NCI-H2171 (cell line): ENCODE measurements around the gene NBPF1.
"Not testable (repeated sequence)": the region's sequence is repeated elsewhere in the genome, so short reads cannot be mapped to it uniquely, and the experiment has no call there.

Source experiments
- DNase-seq: peaks from one replicate; lab custom pipeline; 2025; lab: John Stamatoyannopoulos, UW

The NBPF1 gene

DNA sequence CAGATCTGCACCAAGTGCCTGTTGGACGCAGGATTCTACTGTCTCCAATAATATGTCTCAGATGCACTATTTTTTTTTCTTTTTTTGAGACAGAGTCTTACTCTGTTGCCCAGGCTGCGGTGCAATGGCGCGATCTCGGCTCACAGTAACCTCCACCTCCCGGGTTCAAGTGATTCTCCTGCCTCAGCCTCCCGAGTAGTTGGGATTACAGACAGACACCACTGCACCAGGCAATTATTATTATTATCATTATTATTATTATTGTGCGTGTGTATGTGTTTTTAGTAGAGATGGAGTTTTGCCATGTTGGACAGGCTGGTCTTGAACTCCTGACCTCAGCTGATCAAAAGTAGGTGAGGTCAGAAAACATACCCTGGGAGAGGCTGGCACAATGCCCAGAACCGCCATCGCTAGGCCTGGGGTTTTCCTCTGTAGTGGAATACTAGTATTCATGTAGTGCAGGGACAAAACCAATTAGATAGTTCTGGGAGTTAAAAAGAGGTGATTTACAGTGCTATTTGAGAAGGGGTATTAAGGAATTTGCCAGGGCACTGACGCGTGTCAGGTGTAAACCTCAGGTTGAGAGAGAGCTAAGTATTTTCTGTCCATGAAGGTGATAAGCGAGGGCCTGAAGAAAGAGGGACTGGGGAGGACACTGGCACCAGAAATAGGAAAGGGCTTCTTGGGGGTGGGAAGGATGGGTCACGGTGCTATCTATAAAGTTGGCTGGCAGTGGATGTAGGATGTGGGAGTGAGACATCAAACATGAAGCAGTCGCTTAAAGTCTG is 100.5 kb downstream of the NBPF1 start:
- DNase-seq: not testable (repeated sequence)
